IMR-90 (cell line): Measurements from ENCODE around the gene MAVS. TPM values are rescaled to one million over a fixed set of nuclear protein-coding genes. Genes with fewer than 3 reads are reported as not detected.

ENCODE experiments used
- ATAC-seq: fragments of 200-7000 bp; cut with Tn5 transposase; 2 replicates; pipeline ENCODE4 v1.9.1; 2020; ENCODE audit warnings: low read depth, mild to moderate bottlenecking, moderate library complexity
- BruUV-seq: library from RNA; stranded (reverse); fragments of 400-500 nt; replicated peaks from 2 replicates; lab custom pipeline; 2021; lab: Mats Ljungman, UMichigan
- CTCF ChIA-PET: fragments of 300-600 bp; formaldehyde crosslinking; extraction: SDS; loops from one replicate; lab custom pipeline; 2021; ENCODE audit warnings: antibody characterized with exemption; lab: Yijun Ruan, JAX
- POLR2A ChIA-PET: fragments of 300-600 bp; sonication (Branson Sonifier 250); formaldehyde crosslinking; loops from one replicate; lab custom pipeline; 2022; ENCODE audit warnings: antibody characterized with exemption; ENCODE audit not compliant: unreplicated experiment; lab: Charles Lee
- DNase-seq: peaks from one replicate; pipeline ENCODE4 v3.0.0; 2013
- H2AFZ ChIP-seq: replicated peaks from 2 replicates; pipeline ENCODE3; 2013; ENCODE audit warnings: low read length, mild to moderate bottlenecking; ENCODE audit not compliant: poor library complexity
- H2AK5ac ChIP-seq: 2 replicates; pipeline ENCODE4 v1.6.1; 2013; ENCODE audit warnings: low read depth, low read length, inconsistent platforms
- H2AK9ac ChIP-seq: replicated peaks from 2 replicates; pipeline ENCODE3; 2013; ENCODE audit warnings: mild to moderate bottlenecking, low read depth, low read length, moderate library complexity; ENCODE audit not compliant: poor library complexity
- H2BK120ac ChIP-seq: 2 replicates; pipeline ENCODE4 v1.6.1; 2013; ENCODE audit warnings: low read depth, low read length, inconsistent platforms
- H2BK15ac ChIP-seq: 3 replicates; pipeline ENCODE4 v1.6.1; 2013; ENCODE audit warnings: low read depth, low read length, inconsistent platforms
- H2BK20ac ChIP-seq: 2 replicates; pipeline ENCODE4 v1.6.1; 2013; ENCODE audit warnings: low read depth, mild to moderate bottlenecking, inconsistent platforms, low read length, moderate library complexity
- H2BK5ac ChIP-seq: 2 replicates; pipeline ENCODE4 v1.6.1; 2013; ENCODE audit warnings: mild to moderate bottlenecking, low read depth, low read length, inconsistent platforms; ENCODE audit not compliant: poor library complexity, severe bottlenecking
- H3K14ac ChIP-seq: replicated peaks from 2 replicates; pipeline ENCODE4 v1.6.1; 2013; ENCODE audit warnings: low read depth, low read length, inconsistent platforms
- H3K18ac ChIP-seq: 2 replicates; pipeline ENCODE4 v1.6.1; 2013; ENCODE audit warnings: low read depth, low read length, control low read depth
- H3K23ac ChIP-seq: 2 replicates; pipeline ENCODE4 v1.6.1; 2013; ENCODE audit warnings: low read depth, low read length, inconsistent platforms
- H3K27ac ChIP-seq: 2 replicates; pipeline ENCODE4 v1.5.1; 2013; ENCODE audit warnings: mild to moderate bottlenecking, control low read depth, low read length; ENCODE audit not compliant: insufficient read depth
- H3K27me3 ChIP-seq: 2 replicates; pipeline ENCODE4 v1.6.1; 2013; ENCODE audit warnings: low read length; ENCODE audit not compliant: control insufficient read depth, insufficient read depth
- H3K36me3 ChIP-seq: 2 replicates; pipeline ENCODE4 v1.6.1; 2013; ENCODE audit warnings: low read length, mixed read lengths; ENCODE audit not compliant: control insufficient read depth, insufficient read depth
- H3K4ac ChIP-seq: 2 replicates; pipeline ENCODE4 v1.6.1; 2013; ENCODE audit warnings: low read depth, low read length, inconsistent platforms
- H3K4me1 ChIP-seq: 2 replicates; pipeline ENCODE4 v1.6.1; 2013; ENCODE audit warnings: low read length, mixed read lengths; ENCODE audit not compliant: control insufficient read depth, insufficient read depth
- H3K4me2 ChIP-seq: 2 replicates; pipeline ENCODE4 v1.6.1; 2013; ENCODE audit warnings: low read depth, mild to moderate bottlenecking, control low read depth, low read length, moderate library complexity
- H3K4me3 ChIP-seq: 2 replicates; pipeline ENCODE4 v1.5.1; 2013; ENCODE audit warnings: low read depth, mild to moderate bottlenecking, control low read depth, low read length, moderate library complexity; ENCODE audit not compliant: insufficient read depth
- H3K56ac ChIP-seq: 2 replicates; pipeline ENCODE4 v1.6.1; 2013; ENCODE audit warnings: low read length, inconsistent platforms; ENCODE audit not compliant: insufficient read depth; ENCODE audit errors: extremely low read depth
- H3K79me1 ChIP-seq, 2 experiments: 2 replicates each; pipeline ENCODE4 v1.6.1; 2013; ENCODE audit warnings: low read length in 2 of 2, inconsistent platforms in 1 of 2, low read depth in 1 of 2
- H3K9ac ChIP-seq: 2 replicates; pipeline ENCODE4 v1.6.1; 2013; ENCODE audit warnings: low read depth, low read length, control low read depth
- H3K9me1 ChIP-seq: 2 replicates; pipeline ENCODE4 v1.6.1; 2013; ENCODE audit warnings: low read length, inconsistent platforms; ENCODE audit not compliant: insufficient read depth
- H3K9me3 ChIP-seq: 2 replicates; pipeline ENCODE4 v1.6.1; 2013; ENCODE audit warnings: low read length; ENCODE audit not compliant: control insufficient read depth, insufficient read depth
- H4K20me1 ChIP-seq: 2 replicates; pipeline ENCODE4 v1.6.1; 2013; ENCODE audit warnings: low read length, inconsistent platforms; ENCODE audit not compliant: insufficient read depth
- H4K5ac ChIP-seq: 2 replicates; pipeline ENCODE4 v1.6.1; 2013; ENCODE audit warnings: mild to moderate bottlenecking, low read depth, low read length, control low read depth
- H4K8ac ChIP-seq, 2 experiments: 2 replicates each; pipeline ENCODE4 v1.6.1; 2013; ENCODE audit warnings: low read depth in 2 of 2, low read length in 2 of 2, control low read depth in 1 of 2, inconsistent platforms in 1 of 2
- H4K91ac ChIP-seq: 2 replicates; pipeline ENCODE4 v1.6.1; 2013; ENCODE audit warnings: low read depth, low read length, inconsistent platforms; ENCODE audit not compliant: insufficient read depth
- BHLHE40 ChIP-seq: fragments of 150-350 bp; IDR thresholded peaks from 2 replicates; pipeline ENCODE4 v1.6.1; 2016; ENCODE audit warnings: mild to moderate bottlenecking, low read depth, low read length
- CEBPB ChIP-seq: IDR thresholded peaks from 2 replicates; pipeline ENCODE4 v1.6.1; 2012; ENCODE audit warnings: low read depth, low read length, improper control_type of control experiment
- CHD1 ChIP-seq: IDR thresholded peaks from 2 replicates; pipeline ENCODE4 v1.6.1; 2012; ENCODE audit warnings: low read depth, low read length, improper control_type of control experiment
- FOS ChIP-seq: fragments of 150-350 bp; IDR thresholded peaks from 2 replicates; pipeline ENCODE4 v1.6.1; 2016; ENCODE audit warnings: low read depth, low read length
- MAFK ChIP-seq: IDR thresholded peaks from 2 replicates; pipeline ENCODE4 v1.6.1; 2012; ENCODE audit warnings: low read depth, low read length, improper control_type of control experiment
- MAZ ChIP-seq: IDR thresholded peaks from 2 replicates; pipeline ENCODE4 v1.6.1; 2012; ENCODE audit warnings: low read depth, mild to moderate bottlenecking, low read length, improper control_type of control experiment, moderate library complexity, borderline replicate concordance
- MXI1 ChIP-seq: IDR thresholded peaks from 2 replicates; pipeline ENCODE4 v1.6.1; 2012; ENCODE audit warnings: low read depth, mild to moderate bottlenecking, low read length, moderate library complexity, borderline replicate concordance
- NFE2L2 ChIP-seq: fragments of 150-350 bp; IDR thresholded peaks from 2 replicates; pipeline ENCODE4 v1.6.1; 2016; ENCODE audit warnings: low read depth, mild to moderate bottlenecking, low read length
- POLR2A ChIP-seq: IDR thresholded peaks from 2 replicates; pipeline ENCODE4 v1.6.1; 2012; ENCODE audit warnings: mild to moderate bottlenecking, low read depth, low read length
- RAD21 ChIP-seq: IDR thresholded peaks from 2 replicates; pipeline ENCODE4 v1.6.1; 2012; ENCODE audit warnings: low read length, improper control_type of control experiment
- RCOR1 ChIP-seq: IDR thresholded peaks from 2 replicates; pipeline ENCODE4 v1.6.1; 2012; ENCODE audit warnings: mild to moderate bottlenecking, low read length, improper control_type of control experiment; ENCODE audit not compliant: insufficient replicate concordance
- RFX5 ChIP-seq: IDR thresholded peaks from 2 replicates; pipeline ENCODE4 v1.8.0; 2012; ENCODE audit warnings: low read depth, mild to moderate bottlenecking, low read length, moderate library complexity
- SMC3 ChIP-seq: fragments of 150-350 bp; IDR thresholded peaks from 2 replicates; pipeline ENCODE4 v1.6.1; 2016; ENCODE audit warnings: low read depth, mild to moderate bottlenecking, antibody characterized with exemption, low read length, moderate library complexity
- WGBS, 2 experiments: methylation state at CpG; one replicate each; pipeline versions ENCODE4 v1.1.5 to v1.1.7; 2013; ENCODE audit warnings: missing lambda C conversion rate in 2 of 2; ENCODE audit not compliant: insufficient read length in 1 of 2; ENCODE audit errors: extremely low coverage in 2 of 2; 5-methylcytosine and 5-hydroxymethylcytosine counted together
- dilution Hi-C: fragments of 300-500 bp; cut with HindIII; formaldehyde crosslinking; loops from one replicate; pipeline ENCODE4 v1.14.3; 2018; ENCODE audit warnings: low sequenced_read_pairs; ENCODE audit not compliant: unreplicated experiment
- in situ Hi-C: fragments of 300-500 bp; cut with MboI; formaldehyde crosslinking; loops from 3 replicates; pipeline ENCODE4 v1.14.3; 2019; ENCODE audit warnings: low sequenced_read_pairs, inconsistent platforms, mixed read lengths
- intact Hi-C: fragments of 100-400 bp; cut with micrococcal nuclease; formaldehyde crosslinking; loops from 2 replicates; pipeline ENCODE4 v1.10.0; 2022
- polyA plus RNA-seq, 3 experiments: library from polyadenylated mRNA; depleted of rRNA; stranded (reverse); fragments of >200 nt; gene quantifications; 2 replicates each; pipeline ENCODE4 v1.2.3, GENCODE V29; 2012; ENCODE audit warnings: low replicate concordance in 1 of 3
- total RNA-seq: library from RNA; depleted of rRNA; stranded (reverse); fragments of >200 nt; gene quantifications from 2 replicates; pipeline ENCODE4 v1.2.3, GENCODE V29; 2012
- TF ChIP-seq, protein P1 (sequence below): conservative IDR thresholded peaks from 2 replicates; pipeline ENCODE4 v1.5.1; 2012; ENCODE audit warnings: mild to moderate bottlenecking, low read depth, low read length, improper control_type of control experiment
- TF ChIP-seq, protein P2 (sequence below): fragments of 150-350 bp; IDR thresholded peaks from 2 replicates; pipeline ENCODE4 v1.6.1; 2017; ENCODE audit warnings: mild to moderate bottlenecking, antibody characterized with exemption, low read length, low read depth
- TF ChIP-seq, protein P3 (sequence below): fragments of 150-350 bp; IDR thresholded peaks from 2 replicates; pipeline ENCODE4 v1.6.1; 2016; ENCODE audit warnings: low read depth, mild to moderate bottlenecking, low read length, moderate library complexity, borderline replicate concordance

MAVS gene
- total and polyA plus RNA-seq, 2 of the 4 experiments (the other 2 are of a cell fraction) = 10.4 to 15.6 TPM

DNA sequence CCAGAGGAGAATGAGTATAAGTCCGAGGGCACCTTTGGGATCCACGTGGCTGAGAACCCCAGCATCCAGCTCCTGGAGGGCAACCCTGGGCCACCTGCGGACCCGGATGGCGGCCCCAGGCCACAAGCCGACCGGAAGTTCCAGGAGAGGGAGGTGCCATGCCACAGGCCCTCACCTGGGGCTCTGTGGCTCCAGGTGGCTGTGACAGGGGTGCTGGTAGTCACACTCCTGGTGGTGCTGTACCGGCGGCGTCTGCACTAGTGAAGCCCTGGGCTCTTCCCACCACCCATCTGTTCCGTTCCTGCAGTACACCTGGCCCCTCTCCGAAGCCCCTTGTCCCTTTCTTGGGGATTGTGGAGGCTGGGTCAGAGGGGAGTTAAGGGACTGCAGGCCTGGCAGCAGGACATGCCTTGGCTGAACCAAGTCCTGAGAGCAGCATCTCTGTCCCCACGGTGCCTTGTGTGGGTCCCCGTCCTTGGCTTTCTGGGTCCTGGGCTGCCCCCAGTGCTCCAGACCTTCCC is 19.3 kb downstream of the MAVS start:
- H3K79me1 ChIP-seq = peaks cover 19 to 38% of the 10 kb centered on the region in 2 experiments
- no peak overlapping the region for H4K91ac ChIP-seq
- no peak overlapping the region for H2AFZ ChIP-seq
- dilution Hi-C loops (no loop called here), in situ Hi-C loops (no loop called here), intact Hi-C loops (no loop called here)
- BruUV-seq = no TSS peak
- no peak overlapping the region for H3K56ac ChIP-seq
- no peak overlapping the region for H3K4me3 ChIP-seq
- no peak overlapping the region for H2BK20ac ChIP-seq
- no peak overlapping the region for H3K4ac ChIP-seq
- peaks cover 27% of the 10 kb centered on the region; the same call in 1 of the 2 replicates for H4K20me1 ChIP-seq
- H4K8ac ChIP-seq = no peak overlapping the region
- no peak overlapping the region for H3K9ac ChIP-seq
- no peak overlapping the region for H3K4me2 ChIP-seq
- 93% methylated on average over 6 of the region's 14 CpGs; no CpG with 5 or more reads in 1 of the 2 experiments for WGBS, 2 experiments
- DNase-seq (no peak), ATAC-seq (no peak)
- H3K9me3 ChIP-seq = peaks cover 5% of the 10 kb centered on the region
- no peak overlapping the region for H2BK120ac ChIP-seq
- no peak overlapping the region for H3K14ac ChIP-seq
- ChIA-PET CTCF (no interaction called here), POLR2A (no interaction called here)
- H3K9me1 ChIP-seq = peaks cover 7% of the 10 kb centered on the region; the same call in 1 of the 2 replicates
- peaks cover 74% of the 10 kb centered on the region for H3K36me3 ChIP-seq
- no peak overlapping the region for H2AK5ac ChIP-seq
- H3K18ac ChIP-seq = no peak overlapping the region
- no peak overlapping the region for H2BK15ac ChIP-seq
- no peak overlapping the region for H4K5ac ChIP-seq
- H3K4me1 ChIP-seq = no peaks in the 10 kb centered on the region
- H3K27ac ChIP-seq = no peak overlapping the region
- H3K27me3 ChIP-seq = no peaks in the 10 kb centered on the region
- TF ChIP-seq BHLHE40 (no peak), RAD21 (no peak), MAFK (no peak), CEBPB (no peak), RCOR1 (no peak), FOS (no peak), POLR2A (no peak), RFX5 (no peak), SMC3 (no peak), MAZ (no peak), MXI1 (no peak), NFE2L2 (no peak), CHD1 (no peak)
- TF ChIP-seq, protein P1, sequence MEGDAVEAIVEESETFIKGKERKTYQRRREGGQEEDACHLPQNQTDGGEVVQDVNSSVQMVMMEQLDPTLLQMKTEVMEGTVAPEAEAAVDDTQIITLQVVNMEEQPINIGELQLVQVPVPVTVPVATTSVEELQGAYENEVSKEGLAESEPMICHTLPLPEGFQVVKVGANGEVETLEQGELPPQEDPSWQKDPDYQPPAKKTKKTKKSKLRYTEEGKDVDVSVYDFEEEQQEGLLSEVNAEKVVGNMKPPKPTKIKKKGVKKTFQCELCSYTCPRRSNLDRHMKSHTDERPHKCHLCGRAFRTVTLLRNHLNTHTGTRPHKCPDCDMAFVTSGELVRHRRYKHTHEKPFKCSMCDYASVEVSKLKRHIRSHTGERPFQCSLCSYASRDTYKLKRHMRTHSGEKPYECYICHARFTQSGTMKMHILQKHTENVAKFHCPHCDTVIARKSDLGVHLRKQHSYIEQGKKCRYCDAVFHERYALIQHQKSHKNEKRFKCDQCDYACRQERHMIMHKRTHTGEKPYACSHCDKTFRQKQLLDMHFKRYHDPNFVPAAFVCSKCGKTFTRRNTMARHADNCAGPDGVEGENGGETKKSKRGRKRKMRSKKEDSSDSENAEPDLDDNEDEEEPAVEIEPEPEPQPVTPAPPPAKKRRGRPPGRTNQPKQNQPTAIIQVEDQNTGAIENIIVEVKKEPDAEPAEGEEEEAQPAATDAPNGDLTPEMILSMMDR = no peak
- TF ChIP-seq, protein P2, sequence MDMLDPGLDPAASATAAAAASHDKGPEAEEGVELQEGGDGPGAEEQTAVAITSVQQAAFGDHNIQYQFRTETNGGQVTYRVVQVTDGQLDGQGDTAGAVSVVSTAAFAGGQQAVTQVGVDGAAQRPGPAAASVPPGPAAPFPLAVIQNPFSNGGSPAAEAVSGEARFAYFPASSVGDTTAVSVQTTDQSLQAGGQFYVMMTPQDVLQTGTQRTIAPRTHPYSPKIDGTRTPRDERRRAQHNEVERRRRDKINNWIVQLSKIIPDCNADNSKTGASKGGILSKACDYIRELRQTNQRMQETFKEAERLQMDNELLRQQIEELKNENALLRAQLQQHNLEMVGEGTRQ = no peak
- TF ChIP-seq, protein P3, sequence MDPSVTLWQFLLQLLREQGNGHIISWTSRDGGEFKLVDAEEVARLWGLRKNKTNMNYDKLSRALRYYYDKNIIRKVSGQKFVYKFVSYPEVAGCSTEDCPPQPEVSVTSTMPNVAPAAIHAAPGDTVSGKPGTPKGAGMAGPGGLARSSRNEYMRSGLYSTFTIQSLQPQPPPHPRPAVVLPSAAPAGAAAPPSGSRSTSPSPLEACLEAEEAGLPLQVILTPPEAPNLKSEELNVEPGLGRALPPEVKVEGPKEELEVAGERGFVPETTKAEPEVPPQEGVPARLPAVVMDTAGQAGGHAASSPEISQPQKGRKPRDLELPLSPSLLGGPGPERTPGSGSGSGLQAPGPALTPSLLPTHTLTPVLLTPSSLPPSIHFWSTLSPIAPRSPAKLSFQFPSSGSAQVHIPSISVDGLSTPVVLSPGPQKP = no peak
- no peak overlapping the region for H2AK9ac ChIP-seq
- H3K23ac ChIP-seq = no peak overlapping the region
- H2BK5ac ChIP-seq = no peak overlapping the region
